H1 (cell line): Measurements from ENCODE around the gene BICD1. TPM values are rescaled to one million over a fixed set of nuclear protein-coding genes. Genes with fewer than 3 reads are reported as not detected.
A peak's percentile ranks its signal among the peaks of the same experiment; 100 is the strongest.

Experiments used
- CTCF ChIA-PET: fragments of 300-600 bp; sonication (Branson Sonifier 250); formaldehyde crosslinking; loops from one replicate; lab custom pipeline; 2021; ENCODE audit not compliant: partially characterized antibody; lab: Charles Lee
- POLR2A ChIA-PET: fragments of 300-600 bp; sonication (Branson Sonifier 250); formaldehyde crosslinking; loops from one replicate; lab custom pipeline; 2021; ENCODE audit warnings: inconsistent platforms; ENCODE audit not compliant: partially characterized antibody; lab: Charles Lee
- DNase-seq, 2 experiments: peaks; one replicate each; pipeline versions ENCODE4 v3.0.0 to v3.0.0-alpha.2; 2010 to 2022; ENCODE audit warnings: low spot score in 2 of 2, low read depth in 1 of 2, mixed read lengths in 1 of 2
- FAIRE-seq: peaks from 2 replicates; lab custom pipeline; 2011; peaks lifted over from hg19 to GRCh38; lab: Jason Lieb, UNC
- H2AFZ ChIP-seq: 2 replicates; pipeline ENCODE4 v1.8.1; 2012; ENCODE audit warnings: low read length, inconsistent platforms
- H2AK5ac ChIP-seq: 2 replicates; pipeline ENCODE4 v1.6.1; 2013; ENCODE audit warnings: low read depth, low read length
- H2BK120ac ChIP-seq: replicated peaks from 2 replicates; pipeline ENCODE3; 2013; ENCODE audit warnings: low read depth, low read length, inconsistent platforms
- H2BK12ac ChIP-seq: 2 replicates; pipeline ENCODE4 v1.6.1; 2013; ENCODE audit warnings: low read depth, low read length
- H2BK15ac ChIP-seq: 2 replicates; pipeline ENCODE4 v1.6.1; 2013; ENCODE audit warnings: low read length
- H2BK20ac ChIP-seq: 2 replicates; pipeline ENCODE4 v1.6.1; 2013; ENCODE audit warnings: low read length
- H2BK5ac ChIP-seq: 2 replicates; pipeline ENCODE4 v1.6.1; 2013; ENCODE audit warnings: low read depth, low read length
- H3K14ac ChIP-seq: 2 replicates; pipeline ENCODE4 v1.6.1; 2013; ENCODE audit warnings: inconsistent platforms; ENCODE audit not compliant: insufficient read length
- H3K18ac ChIP-seq: 2 replicates; pipeline ENCODE4 v1.6.1; 2013; ENCODE audit warnings: low read length; ENCODE audit errors: extremely low read depth
- H3K23ac ChIP-seq: 2 replicates; pipeline ENCODE4 v1.6.1; 2013; ENCODE audit warnings: inconsistent platforms; ENCODE audit not compliant: insufficient read length
- H3K23me2 ChIP-seq: 2 replicates; pipeline ENCODE4 v1.6.1; 2013; ENCODE audit warnings: low read depth, low read length
- H3K27ac ChIP-seq: 2 replicates; pipeline ENCODE4 v1.6.1; 2011; ENCODE audit warnings: low read depth, low read length, inconsistent platforms
- H3K27me3 ChIP-seq, 4 experiments: replicated peaks in 1 of 4; 1 replicate in 1 of 4; 2 replicates in 3 of 4; pipeline versions ENCODE4 v1.6.1 to v1.8.1; 2011 to 2013; ENCODE audit warnings: low read length in 3 of 4, mild to moderate bottlenecking in 3 of 4, inconsistent platforms in 2 of 4, mixed read lengths in 2 of 4, moderate library complexity in 1 of 4; ENCODE audit not compliant: control insufficient read depth in 3 of 4, insufficient read depth in 3 of 4; ENCODE audit errors: extremely low read depth in 1 of 4
- H3K36me3 ChIP-seq, 4 experiments: 2 replicates each; pipeline versions ENCODE4 v1.6.1 to v1.8.1; 2011 to 2013; ENCODE audit warnings: mild to moderate bottlenecking in 4 of 4, low read length in 3 of 4, moderate library complexity in 2 of 4, control low read depth in 1 of 4, inconsistent platforms in 1 of 4; ENCODE audit not compliant: insufficient read depth in 4 of 4, control insufficient read depth in 2 of 4
- H3K4ac ChIP-seq: replicated peaks from 2 replicates; pipeline ENCODE3; 2013; ENCODE audit warnings: low read length, low read depth, mixed read lengths, inconsistent platforms; ENCODE audit not compliant: insufficient read length
- H3K4me1 ChIP-seq, 4 experiments: replicated peaks in 1 of 4; 1 replicate in 1 of 4; 2 replicates in 3 of 4; pipeline versions ENCODE4 v1.6.1 to v1.8.1; 2011 to 2013; ENCODE audit warnings: low read length in 3 of 4, inconsistent platforms in 2 of 4, mixed read lengths in 1 of 4; ENCODE audit not compliant: insufficient read depth in 4 of 4, control insufficient read depth in 3 of 4
- H3K4me2 ChIP-seq, 2 experiments: 2 replicates each; pipeline versions ENCODE4 v1.6.1 to v1.8.1; 2011 to 2013; ENCODE audit warnings: low read depth in 2 of 2, low read length in 2 of 2, control low read depth in 1 of 2, inconsistent platforms in 1 of 2, mild to moderate bottlenecking in 1 of 2; ENCODE audit not compliant: insufficient read depth in 1 of 2
- H3K4me3 ChIP-seq, 4 experiments: fragments of 200-600, 300-600 bp in 1 of 4; sonication (generic), shearing (Covaris generic), sonication (Bioruptor Twin) in 1 of 4; 2 replicates each; pipeline versions ENCODE4 v1.5.1 to v1.8.1; 2011 to 2016; ENCODE audit warnings: low read length in 4 of 4, low read depth in 3 of 4, control low read depth in 2 of 4, inconsistent platforms in 2 of 4, mild to moderate bottlenecking in 2 of 4, mixed read lengths in 1 of 4, moderate library complexity in 1 of 4; ENCODE audit not compliant: insufficient read depth in 2 of 4; ENCODE audit errors: extremely low read depth in 1 of 4
- H3K56ac ChIP-seq: replicated peaks from 2 replicates; pipeline ENCODE3; 2013; ENCODE audit warnings: low read depth, mild to moderate bottlenecking, mixed read lengths, low read length, inconsistent platforms; ENCODE audit not compliant: insufficient read length
- H3K79me1 ChIP-seq: 2 replicates; pipeline ENCODE4 v1.6.1; 2013; ENCODE audit warnings: low read depth, low read length, control low read depth
- H3K79me2 ChIP-seq, 2 experiments: 2 replicates each; pipeline versions ENCODE4 v1.6.1 to v1.8.1; 2012 to 2013; ENCODE audit warnings: low read length in 2 of 2, mild to moderate bottlenecking in 2 of 2, inconsistent platforms in 1 of 2; ENCODE audit not compliant: insufficient read depth in 2 of 2, control insufficient read depth in 1 of 2
- H3K9ac ChIP-seq, 4 experiments: replicated peaks in 1 of 4; 1 replicate in 1 of 4; 2 replicates in 3 of 4; pipeline versions ENCODE4 v1.6.1 to v1.8.1; 2011 to 2013; ENCODE audit warnings: low read depth in 3 of 4, low read length in 3 of 4, control low read depth in 2 of 4, mild to moderate bottlenecking in 2 of 4, moderate library complexity in 2 of 4, inconsistent platforms in 1 of 4; ENCODE audit errors: extremely low read depth in 1 of 4
- H3K9me3 ChIP-seq, 2 experiments: 2 replicates each; pipeline versions ENCODE4 v1.6.1 to v1.8.1; 2012 to 2013; ENCODE audit warnings: mild to moderate bottlenecking in 2 of 2, moderate library complexity in 2 of 2, control low read depth in 1 of 2, inconsistent platforms in 1 of 2, low read depth in 1 of 2, low read length in 1 of 2, mixed read lengths in 1 of 2; ENCODE audit not compliant: insufficient read depth in 2 of 2
- H4K20me1 ChIP-seq, 2 experiments: replicated peaks in 1 of 2; 2 replicates each; pipeline versions ENCODE3 to v1.8.1; 2011 to 2013; ENCODE audit warnings: inconsistent platforms in 2 of 2, low read length in 2 of 2, mild to moderate bottlenecking in 1 of 2; ENCODE audit not compliant: insufficient read depth in 2 of 2, control insufficient read depth in 1 of 2
- H4K5ac ChIP-seq: 2 replicates; pipeline ENCODE4 v1.6.1; 2013; ENCODE audit warnings: low read length, low read depth, mixed read lengths, inconsistent platforms; ENCODE audit not compliant: insufficient read length
- H4K8ac ChIP-seq: 2 replicates; pipeline ENCODE4 v1.8.0; 2013; ENCODE audit warnings: mild to moderate bottlenecking, moderate library complexity, low read length, inconsistent platforms; ENCODE audit not compliant: insufficient read depth; ENCODE audit errors: extremely low read depth
- H4K91ac ChIP-seq: replicated peaks from 2 replicates; pipeline ENCODE3; 2013; ENCODE audit warnings: low read length, mixed read lengths, inconsistent platforms; ENCODE audit not compliant: insufficient read length
- SAP30 ChIP-seq: fragments of 300-600 bp; sonication (generic); IDR thresholded peaks from 2 replicates; pipeline ENCODE4 v1.7.1; 2012; ENCODE audit warnings: low read length, moderate library complexity, mild to moderate bottlenecking, inconsistent platforms; ENCODE audit not compliant: insufficient read depth, insufficient replicate concordance
- SIX5 ChIP-seq: IDR thresholded peaks from 2 replicates; pipeline ENCODE4 v1.6.1; 2011; ENCODE audit warnings: mild to moderate bottlenecking, low read depth, low read length
- TAF1 ChIP-seq: IDR thresholded peaks from 2 replicates; pipeline ENCODE4 v1.6.1; 2011; ENCODE audit warnings: mild to moderate bottlenecking, low read depth, low read length
- TEAD4 ChIP-seq: IDR thresholded peaks from 2 replicates; pipeline ENCODE4 v1.6.1; 2012; ENCODE audit warnings: low read depth, low read length, inconsistent platforms, mixed read lengths
- WGBS, 2 experiments: shearing (Covaris generic) in 1 of 2; methylation state at CpG; one replicate each; pipeline versions ENCODE4 v1.1.6 to v1.1.7; 2013 to 2015; ENCODE audit warnings: low lambda C conversion rate in 2 of 2, mixed read lengths in 2 of 2, inconsistent platforms in 1 of 2, low coverage in 1 of 2, missing lambda C conversion rate in 1 of 2; ENCODE audit not compliant: insufficient replicate concordance in 2 of 2, insufficient coverage in 1 of 2, insufficient read length in 1 of 2; ENCODE audit errors: extremely low coverage in 1 of 2, missing lambda C conversion rate in 1 of 2; 5-methylcytosine and 5-hydroxymethylcytosine counted together
- polyA plus RNA-seq, 7 experiments: library from polyadenylated mRNA; depleted of rRNA in 3 of 7; stranded (reverse) in 5 of 7; unstranded in 2 of 7; fragments of >200 nt in 5 of 7; fragments of 200-250 nt in 2 of 7; gene quantifications; 1 replicate in 5 of 7; 2 replicates in 1 of 7; 4 replicates in 1 of 7; pipeline versions ENCODE4 v1.2.1 to v1.2.3, GENCODE V29; 2011 to 2013; ENCODE audit warnings: missing spikeins in 2 of 7, mixed read lengths in 2 of 7
- total RNA-seq: library from RNA; stranded (reverse); fragmentation: NEBNext Ultra II Directional; extraction: Animal tissue kit (Norgen Biotek cat#: 25700); gene quantifications from 2 replicates; pipeline ENCODE4 v1.2.1, GENCODE V29; 2021
- TF ChIP-seq, protein P1 (sequence below), 3 experiments: IDR thresholded peaks; 1 replicate in 2 of 3; 2 replicates in 1 of 3; pipeline versions ENCODE4 v1.5.1 to v1.6.1; 2011; ENCODE audit warnings: low read length in 3 of 3, mild to moderate bottlenecking in 3 of 3, inconsistent platforms in 2 of 3, low read depth in 1 of 3, moderate library complexity in 1 of 3; ENCODE audit not compliant: insufficient read depth in 1 of 3; ENCODE audit errors: control extremely low read depth in 1 of 3

The BICD1 gene
- total and polyA plus RNA-seq, 2 of the 8 experiments (the other 6 are each of a cell fraction or from before 2014, with no cell fraction given) = 34.1 to 58.4 TPM

DNA sequence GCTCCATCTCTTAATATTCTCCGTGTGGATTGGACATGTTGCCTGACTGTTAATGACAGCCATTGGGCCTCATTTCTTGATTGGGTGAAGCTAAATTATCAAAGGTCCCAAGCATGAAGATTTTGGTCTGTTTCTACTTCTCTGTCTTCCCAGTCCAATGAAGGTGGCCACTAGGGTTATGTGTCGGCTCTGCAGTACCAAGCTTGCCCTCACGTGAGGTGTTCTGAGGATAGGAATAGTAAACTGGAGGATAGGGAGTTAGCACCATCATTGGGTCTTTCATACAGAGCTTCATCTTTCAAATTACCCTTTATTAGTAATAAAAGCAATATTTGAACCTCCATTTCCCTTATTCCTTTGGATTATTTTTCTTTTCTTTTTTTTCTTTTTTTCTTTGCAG lies 21.9 kb upstream of the BICD1 start:
- H3K9me3 ChIP-seq = no peaks in the 10 kb centered on the region
- no peak overlapping the region for H3K9ac ChIP-seq
- no peak overlapping the region for H2AFZ ChIP-seq
- no peak for FAIRE-seq
- no peak overlapping the region for H3K4me2 ChIP-seq
- H4K8ac ChIP-seq = no peak overlapping the region; the same call in 1 of the 2 replicates
- H3K4me3 ChIP-seq = no peak overlapping the region
- H4K20me1 ChIP-seq = no peaks in the 10 kb centered on the region
- H3K79me1 ChIP-seq = no peaks in the 10 kb centered on the region
- H3K36me3 ChIP-seq = no peaks in the 10 kb centered on the region
- POLR2A ChIA-PET = interaction anchor here (0.5 to 2.7 kb wide), 4 partner anchors 8 to 121 kb away, joined by 3 to 8 read pairs (median 3); partner anchors contain the start of gene BICD1
- H3K27me3 ChIP-seq = no peaks in the 10 kb centered on the region
- WGBS, 2 experiments = 95% methylated on average over 3 of the region's 3 CpGs; no CpG with 5 or more reads in 1 of the 2 experiments
- H3K23ac ChIP-seq = no peak overlapping the region
- no peak for DNase-seq
- H2BK15ac ChIP-seq = no peak overlapping the region
- H3K18ac ChIP-seq = no peak overlapping the region
- no peak overlapping the region for H3K27ac ChIP-seq
- H3K14ac ChIP-seq = no peak overlapping the region
- no peak overlapping the region for H3K56ac ChIP-seq
- H3K4ac ChIP-seq = no peak overlapping the region
- H3K23me2 ChIP-seq = no peaks in the 10 kb centered on the region
- no peak overlapping the region; the same call in 1 of the 2 replicates for H2BK20ac ChIP-seq
- no peak overlapping the region for H2BK12ac ChIP-seq
- H3K79me2 ChIP-seq = no peaks in the 10 kb centered on the region
- H2AK5ac ChIP-seq = no peak overlapping the region
- H2BK120ac ChIP-seq = no peak overlapping the region
- no peak overlapping the region for H2BK5ac ChIP-seq
- TF ChIP-seq, protein P1, sequence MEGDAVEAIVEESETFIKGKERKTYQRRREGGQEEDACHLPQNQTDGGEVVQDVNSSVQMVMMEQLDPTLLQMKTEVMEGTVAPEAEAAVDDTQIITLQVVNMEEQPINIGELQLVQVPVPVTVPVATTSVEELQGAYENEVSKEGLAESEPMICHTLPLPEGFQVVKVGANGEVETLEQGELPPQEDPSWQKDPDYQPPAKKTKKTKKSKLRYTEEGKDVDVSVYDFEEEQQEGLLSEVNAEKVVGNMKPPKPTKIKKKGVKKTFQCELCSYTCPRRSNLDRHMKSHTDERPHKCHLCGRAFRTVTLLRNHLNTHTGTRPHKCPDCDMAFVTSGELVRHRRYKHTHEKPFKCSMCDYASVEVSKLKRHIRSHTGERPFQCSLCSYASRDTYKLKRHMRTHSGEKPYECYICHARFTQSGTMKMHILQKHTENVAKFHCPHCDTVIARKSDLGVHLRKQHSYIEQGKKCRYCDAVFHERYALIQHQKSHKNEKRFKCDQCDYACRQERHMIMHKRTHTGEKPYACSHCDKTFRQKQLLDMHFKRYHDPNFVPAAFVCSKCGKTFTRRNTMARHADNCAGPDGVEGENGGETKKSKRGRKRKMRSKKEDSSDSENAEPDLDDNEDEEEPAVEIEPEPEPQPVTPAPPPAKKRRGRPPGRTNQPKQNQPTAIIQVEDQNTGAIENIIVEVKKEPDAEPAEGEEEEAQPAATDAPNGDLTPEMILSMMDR (IDR thresholded peaks at IDR 0.05; ENCODE audit: control extremely low read depth in 1 of 3, insufficient read depth in 1 of 3, low read depth in 1 of 3, low read length in 3 of 3) = peak in 1 of 3 experiments; percentile 33; a peak in 1 of 4 replicates
- TF ChIP-seq SAP30 (no peak), SIX5 (no peak), TEAD4 (no peak), TAF1 (no peak)
- TF ChIP-seq, all 59 proteins: peak for 1
- H3K4me1 ChIP-seq = peaks cover 0 to 3% (median under 1%) of the 10 kb centered on the region in 4 experiments; a peak in 3 of 7 replicates
- no peak overlapping the region for H4K91ac ChIP-seq
- no peak overlapping the region for H4K5ac ChIP-seq
- CTCF ChIA-PET = interaction anchor here (0.6 to 1.8 kb wide), 12 partner anchors 8 to 466 kb away, joined by 3 to 8 read pairs (median 4); no protein-coding TSS in a partner anchor
